Astrocyte (in vitro differentiated cells and primary cell): ENCODE measurements around the gene DDX41. TPM values are rescaled to one million over a fixed set of nuclear protein-coding genes. Genes with fewer than 3 reads are reported as not detected.

ENCODE experiments used
- DNase-seq: peaks from one replicate; pipeline ENCODE4 v3.0.0-alpha.2; 2010; ENCODE audit warnings: low read depth
- FAIRE-seq: peaks from 2 replicates; lab custom pipeline; 2011; peaks lifted over from hg19 to GRCh38; lab: Jason Lieb, UNC
- H2AFZ ChIP-seq: 2 replicates; pipeline ENCODE4 v1.6.0; 2012; ENCODE audit warnings: low read depth, low read length, inconsistent platforms
- H3K27ac ChIP-seq: 2 replicates; pipeline ENCODE4 v1.5.1; 2011; ENCODE audit warnings: low read depth, low read length, inconsistent platforms
- H3K27me3 ChIP-seq: 2 replicates; pipeline ENCODE4 v1.6.0; 2011; ENCODE audit warnings: low read length, inconsistent platforms; ENCODE audit not compliant: insufficient read depth
- H3K36me3 ChIP-seq: 2 replicates; pipeline ENCODE4 v1.5.1; 2011; ENCODE audit warnings: low read length, inconsistent platforms; ENCODE audit not compliant: insufficient read depth
- H3K4me1 ChIP-seq: 2 replicates; pipeline ENCODE4 v1.5.1; 2011; ENCODE audit warnings: low read length, inconsistent platforms; ENCODE audit not compliant: insufficient read depth
- H3K4me2 ChIP-seq: 2 replicates; pipeline ENCODE4 v1.6.0; 2012; ENCODE audit warnings: low read length, inconsistent platforms
- H3K4me3 ChIP-seq: 2 replicates; pipeline ENCODE4 v1.5.1; 2011; ENCODE audit warnings: low read depth, mild to moderate bottlenecking, low read length, inconsistent platforms; ENCODE audit not compliant: insufficient read depth
- H3K79me2 ChIP-seq: 2 replicates; pipeline ENCODE4 v1.6.0; 2012; ENCODE audit warnings: mild to moderate bottlenecking, low read length, inconsistent platforms; ENCODE audit not compliant: insufficient read depth
- H3K9ac ChIP-seq: 2 replicates; pipeline ENCODE4 v1.6.0; 2012; ENCODE audit warnings: mild to moderate bottlenecking, low read length, inconsistent platforms
- H3K9me3 ChIP-seq: 2 replicates; pipeline ENCODE4 v1.5.1; 2012; ENCODE audit warnings: low read depth, mild to moderate bottlenecking, low read length, inconsistent platforms; ENCODE audit not compliant: insufficient read depth
- H4K20me1 ChIP-seq: 2 replicates; pipeline ENCODE4 v1.6.0; 2012; ENCODE audit warnings: low read length, inconsistent platforms; ENCODE audit not compliant: insufficient read depth
- H3K27ac Mint-ChIP-seq: one replicate; pipeline ENCODE4 v1.8.0; 2021; ENCODE audit warnings: mild to moderate bottlenecking, mixed read lengths; ENCODE audit not compliant: unreplicated experiment
- H3K27me3 Mint-ChIP-seq: one replicate; pipeline ENCODE4 v1.8.0; 2021; ENCODE audit warnings: low read depth, mixed read lengths; ENCODE audit not compliant: unreplicated experiment
- H3K36me3 Mint-ChIP-seq: one replicate; pipeline ENCODE4 v1.8.0; 2021; ENCODE audit warnings: low read depth, mixed read lengths; ENCODE audit not compliant: unreplicated experiment
- H3K4me1 Mint-ChIP-seq: one replicate; pipeline ENCODE4 v1.8.0; 2021; ENCODE audit warnings: low read depth, mixed read lengths; ENCODE audit not compliant: unreplicated experiment
- H3K4me3 Mint-ChIP-seq: one replicate; pipeline ENCODE4 v1.8.0; 2021; ENCODE audit warnings: mild to moderate bottlenecking, moderate library complexity, mixed read lengths; ENCODE audit not compliant: unreplicated experiment
- H3K9me3 Mint-ChIP-seq: one replicate; pipeline ENCODE4 v1.8.0; 2021; ENCODE audit warnings: mild to moderate bottlenecking, mixed read lengths; ENCODE audit not compliant: unreplicated experiment
- EZH2 ChIP-seq: IDR thresholded peaks from 2 replicates; pipeline ENCODE4 v1.6.1; 2012; ENCODE audit warnings: mild to moderate bottlenecking, low read length, inconsistent platforms; ENCODE audit not compliant: insufficient read depth
- total RNA-seq: library from RNA; stranded (reverse); gene quantifications from 2 replicates; pipeline ENCODE4 v1.2.1, GENCODE V29; 2021
- TF ChIP-seq, protein P1 (sequence below): IDR thresholded peaks from 2 replicates; pipeline ENCODE4 v1.5.1; 2011; ENCODE audit warnings: low read depth, mild to moderate bottlenecking, inconsistent platforms, low read length, moderate library complexity; ENCODE audit not compliant: insufficient read depth

DDX41 gene
- total RNA-seq, 1 donor from 2014 or later: 92.5 TPM

DNA sequence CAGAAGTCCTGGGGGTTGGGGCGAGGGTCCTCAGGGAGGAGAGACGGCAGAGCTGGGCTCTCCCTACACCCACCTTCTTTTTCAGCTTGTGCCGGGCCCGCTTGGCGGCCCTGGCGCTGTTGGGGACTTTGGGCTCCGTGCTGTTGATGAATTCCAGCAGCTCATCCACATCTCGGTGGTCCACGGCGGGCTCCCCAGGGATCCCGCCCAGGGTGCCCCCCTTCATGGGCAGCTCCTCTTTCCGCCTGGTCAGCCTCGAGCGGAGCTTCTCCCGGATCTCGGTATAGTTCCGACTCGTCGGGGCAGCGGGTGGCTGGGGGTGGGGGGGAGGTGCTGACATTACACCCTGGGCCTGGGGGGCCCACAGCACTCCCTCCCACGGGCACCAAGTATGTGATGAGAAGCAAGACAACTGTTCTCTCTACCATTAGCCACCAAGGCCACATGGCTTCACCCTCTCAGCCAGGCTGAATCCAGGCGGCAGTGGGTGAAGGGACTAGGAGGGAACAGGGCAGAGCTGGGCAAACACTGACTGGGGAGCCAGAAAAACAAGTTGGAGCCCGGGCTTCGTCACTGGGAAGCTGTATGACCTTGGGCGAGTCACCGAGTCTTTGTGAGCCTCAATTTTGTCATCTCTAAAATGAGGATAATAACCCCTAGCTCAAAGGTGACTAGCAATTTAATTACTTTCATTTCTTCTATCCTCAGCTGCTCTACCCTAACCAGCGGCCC is 14.6 kb upstream of the DDX41 start:
- Histone ChIP-seq H3K79me2 (peaks cover 18% of the 10 kb centered on the region), H4K20me1 (peaks cover 76% of the 10 kb centered on the region), H3K27ac (no peak overlapping the region), H3K9me3 (no peaks in the 10 kb centered on the region), H3K27me3 (no peaks in the 10 kb centered on the region), H2AFZ (no peak overlapping the region), H3K36me3 (peaks cover 20% of the 10 kb centered on the region), H3K4me3 (no peak overlapping the region), H3K4me2 (no peak overlapping the region), H3K4me1 (no peaks in the 10 kb centered on the region), H3K9ac (no peak overlapping the region)
- peaks cover 15% of the 10 kb centered on the region for H3K36me3 Mint-ChIP-seq
- H3K4me3 Mint-ChIP-seq: no peak overlapping the region
- no peak for TF ChIP-seq EZH2
- TF ChIP-seq, protein P1, sequence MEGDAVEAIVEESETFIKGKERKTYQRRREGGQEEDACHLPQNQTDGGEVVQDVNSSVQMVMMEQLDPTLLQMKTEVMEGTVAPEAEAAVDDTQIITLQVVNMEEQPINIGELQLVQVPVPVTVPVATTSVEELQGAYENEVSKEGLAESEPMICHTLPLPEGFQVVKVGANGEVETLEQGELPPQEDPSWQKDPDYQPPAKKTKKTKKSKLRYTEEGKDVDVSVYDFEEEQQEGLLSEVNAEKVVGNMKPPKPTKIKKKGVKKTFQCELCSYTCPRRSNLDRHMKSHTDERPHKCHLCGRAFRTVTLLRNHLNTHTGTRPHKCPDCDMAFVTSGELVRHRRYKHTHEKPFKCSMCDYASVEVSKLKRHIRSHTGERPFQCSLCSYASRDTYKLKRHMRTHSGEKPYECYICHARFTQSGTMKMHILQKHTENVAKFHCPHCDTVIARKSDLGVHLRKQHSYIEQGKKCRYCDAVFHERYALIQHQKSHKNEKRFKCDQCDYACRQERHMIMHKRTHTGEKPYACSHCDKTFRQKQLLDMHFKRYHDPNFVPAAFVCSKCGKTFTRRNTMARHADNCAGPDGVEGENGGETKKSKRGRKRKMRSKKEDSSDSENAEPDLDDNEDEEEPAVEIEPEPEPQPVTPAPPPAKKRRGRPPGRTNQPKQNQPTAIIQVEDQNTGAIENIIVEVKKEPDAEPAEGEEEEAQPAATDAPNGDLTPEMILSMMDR: no peak
- H3K4me1 Mint-ChIP-seq: peaks cover 14% of the 10 kb centered on the region
- no peak overlapping the region for H3K27ac Mint-ChIP-seq
- no peaks in the 10 kb centered on the region for H3K9me3 Mint-ChIP-seq
- H3K27me3 Mint-ChIP-seq: no peaks in the 10 kb centered on the region
- DNase-seq: no peak
- no peak for FAIRE-seq

DNA sequence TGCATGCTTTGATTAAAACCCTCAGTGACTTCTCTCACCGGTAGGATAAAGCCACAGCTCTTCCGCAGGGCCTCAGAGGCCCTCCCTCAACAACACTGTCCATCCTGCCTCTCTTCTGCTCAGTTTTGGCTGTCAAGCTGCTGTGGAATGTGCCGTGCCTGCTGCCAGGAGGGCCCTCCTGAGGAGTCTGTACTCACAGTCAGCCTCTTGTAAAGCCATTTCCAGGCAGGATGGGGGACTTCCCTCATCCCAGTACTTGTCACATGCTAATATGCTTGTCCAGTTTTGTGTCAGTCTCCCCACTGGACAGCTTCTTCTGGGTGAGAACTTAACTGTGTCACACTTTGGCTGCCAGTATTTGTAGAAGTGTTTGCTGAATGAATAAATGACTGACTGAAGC is 13.9 kb upstream of the DDX41 start:
- DNase-seq (no peak), FAIRE-seq (no peak)
- H3K27ac ChIP-seq: no peak overlapping the region
- H3K9me3 ChIP-seq: no peaks in the 10 kb centered on the region
- no peaks in the 10 kb centered on the region for H3K27me3 ChIP-seq
- Mint-ChIP-seq H3K4me3 (no peak overlapping the region), H3K27ac (no peak overlapping the region), H3K27me3 (no peaks in the 10 kb centered on the region), H3K9me3 (no peaks in the 10 kb centered on the region), H3K4me1 (peaks cover 14% of the 10 kb centered on the region), H3K36me3 (peaks cover 16% of the 10 kb centered on the region)
- peaks cover 82% of the 10 kb centered on the region for H4K20me1 ChIP-seq
- H3K4me2 ChIP-seq: no peak overlapping the region
- no peak overlapping the region for H3K9ac ChIP-seq
- H3K36me3 ChIP-seq: peaks cover 20% of the 10 kb centered on the region
- no peak for TF ChIP-seq EZH2
- TF ChIP-seq, protein P1: no peak
- H3K79me2 ChIP-seq: peaks cover 18% of the 10 kb centered on the region
- H3K4me1 ChIP-seq: no peaks in the 10 kb centered on the region
- no peak overlapping the region for H2AFZ ChIP-seq
- no peak overlapping the region for H3K4me3 ChIP-seq
